Neural progenitor cell (in vitro differentiated cells): ENCODE measurements around the gene APEX2. TPM values are rescaled to one million over a fixed set of nuclear protein-coding genes. Genes with fewer than 3 reads are reported as not detected.

ENCODE experiments used
- total RNA-seq: library from RNA; depleted of rRNA; stranded (reverse); fragments of >200 nt; gene quantifications from 2 replicates; pipeline ENCODE4 v1.2.3, GENCODE V29; 2015; ENCODE audit warnings: low replicate concordance

Gene APEX2
- total RNA-seq, 1 donor from 2014 or later: 9.1 TPM

Other genes with a start within 250 kb of the APEX2 start
- 0.03 TPM in 1 of 2 replicates, not detected in the other for gene ITIH6, start 202.1 kb upstream of the APEX2 start, total RNA-seq
- gene MAGED2, start 192.6 kb upstream of the APEX2 start, total RNA-seq: 255 and 299 TPM in 2 replicates
- 106 and 120 TPM in 2 replicates for gene TRO, start 79.5 kb upstream of the APEX2 start, total RNA-seq
- 0.17 and 0.74 TPM in 2 replicates for gene PFKFB1, start 6.2 kb upstream of the APEX2 start, total RNA-seq
- 0.31 TPM in 1 of 2 replicates, not detected in the other for gene ALAS2, start 30.6 kb downstream of the APEX2 start, total RNA-seq
- gene PAGE2B, start 74.7 kb downstream of the APEX2 start, total RNA-seq: not detected in 2 replicates
- 0.69 TPM in 1 of 2 replicates, not detected in the other for gene PAGE2, start 88.7 kb downstream of the APEX2 start, total RNA-seq
- gene PAGE5, start 220.0 kb downstream of the APEX2 start, total RNA-seq: not detected in 2 replicates